HCT116 (cell line): Measurements from ENCODE around the gene DHRS12.

Source experiments
- ATF3 ChIP-seq: IDR thresholded peaks from 2 replicates; pipeline ENCODE4 v1.6.1; 2012
- CEBPB ChIP-seq: IDR thresholded peaks from 2 replicates; pipeline ENCODE4 v1.6.1; 2012; ENCODE audit warnings: low read depth
- CTCF ChIP-seq, 3 experiments: fragments of 200-600 bp in 1 of 3; sonication (generic) in 1 of 3; IDR thresholded peaks in 2 of 3; conservative IDR thresholded peaks in 1 of 3; 2 replicates each; pipeline ENCODE4 v1.5.1; 2012 to 2017; ENCODE audit warnings: low read depth in 2 of 3, low read length in 2 of 3, antibody characterized with exemption in 1 of 3, borderline replicate concordance in 1 of 3, control low read depth in 1 of 3, mild to moderate bottlenecking in 1 of 3, mixed read lengths in 1 of 3, mixed run types in 1 of 3, moderate library complexity in 1 of 3; ENCODE audit not compliant: insufficient read depth in 1 of 3
- ELF1 ChIP-seq: IDR thresholded peaks from 2 replicates; pipeline ENCODE4 v1.6.1; 2012; ENCODE audit warnings: low read depth, borderline replicate concordance
- EZH2 ChIP-seq: fragments of 200-600 bp; sonication (generic); IDR thresholded peaks from 2 replicates; pipeline ENCODE4 v1.6.1; 2017; ENCODE audit warnings: antibody characterized with exemption, mixed run types
- EZH2phosphoT487 ChIP-seq: fragments of 200-600 bp; IDR thresholded peaks from 2 replicates; pipeline ENCODE4 v1.6.1; 2018; ENCODE audit warnings: antibody characterized with exemption, borderline replicate concordance
- MAX ChIP-seq: IDR thresholded peaks from 2 replicates; pipeline ENCODE4 v1.6.1; 2012
- POLR2A ChIP-seq: IDR thresholded peaks from 2 replicates; pipeline ENCODE4 v1.7.0; 2011; ENCODE audit warnings: borderline replicate concordance; ENCODE audit not compliant: insufficient read depth, insufficient read length; ENCODE audit errors: extremely low read depth
- POLR2AphosphoS5 ChIP-seq: IDR thresholded peaks from 2 replicates; pipeline ENCODE4 v1.6.1; 2011; ENCODE audit warnings: mild to moderate bottlenecking, low read depth, low read length, moderate library complexity
- RAD21 ChIP-seq: IDR thresholded peaks from 2 replicates; pipeline ENCODE4 v1.6.1; 2012; ENCODE audit warnings: low read depth, mild to moderate bottlenecking
- REST ChIP-seq: IDR thresholded peaks from 2 replicates; pipeline ENCODE4 v1.6.1; 2012; ENCODE audit warnings: low read depth
- SRF ChIP-seq: IDR thresholded peaks from 2 replicates; pipeline ENCODE4 v1.6.1; 2012; ENCODE audit warnings: low read depth
- ZFX ChIP-seq: fragments of 450-650 bp; IDR thresholded peaks from 2 replicates; pipeline ENCODE4 v1.6.1; 2017
- ZNF274 ChIP-seq: fragments of 200-500 bp; sonication (Bioruptor generic); IDR thresholded peaks from 2 replicates; pipeline ENCODE4 v1.6.1; 2014; ENCODE audit warnings: mild to moderate bottlenecking, low read depth, low read length, inconsistent platforms

GRCh38 chr13:51734786-51735185, 69.2 kb downstream of the DHRS12 start:
- TF ChIP-seq ATF3 (no peak), ZNF274 (no peak), CTCF (IDR thresholded peaks at IDR 0.05 in 2 of 3, conservative IDR thresholded peaks at IDR 0.05 in 1 of 3; ENCODE audit: borderline replicate concordance in 1 of 3, insufficient read depth in 1 of 3, low read depth in 2 of 3, low read length in 2 of 3) (no peak), EZH2phosphoT487 (no peak), REST (no peak), POLR2AphosphoS5 (no peak), ZFX (no peak), ELF1 (no peak), EZH2 (no peak), POLR2A (no peak), MAX (no peak), SRF (no peak), RAD21 (no peak), CEBPB (no peak)
